ENCODE results near the gene PATL1. TPM values are rescaled to one million over a fixed set of nuclear protein-coding genes. Genes with fewer than 3 reads are reported as not detected.
A peak's percentile ranks its signal among the peaks of the same experiment; 100 is the strongest.

Gene PATL1
- total RNA-seq, 2 donors from 2014 or later, result 43.3 to 47.3 TPM

DNA sequence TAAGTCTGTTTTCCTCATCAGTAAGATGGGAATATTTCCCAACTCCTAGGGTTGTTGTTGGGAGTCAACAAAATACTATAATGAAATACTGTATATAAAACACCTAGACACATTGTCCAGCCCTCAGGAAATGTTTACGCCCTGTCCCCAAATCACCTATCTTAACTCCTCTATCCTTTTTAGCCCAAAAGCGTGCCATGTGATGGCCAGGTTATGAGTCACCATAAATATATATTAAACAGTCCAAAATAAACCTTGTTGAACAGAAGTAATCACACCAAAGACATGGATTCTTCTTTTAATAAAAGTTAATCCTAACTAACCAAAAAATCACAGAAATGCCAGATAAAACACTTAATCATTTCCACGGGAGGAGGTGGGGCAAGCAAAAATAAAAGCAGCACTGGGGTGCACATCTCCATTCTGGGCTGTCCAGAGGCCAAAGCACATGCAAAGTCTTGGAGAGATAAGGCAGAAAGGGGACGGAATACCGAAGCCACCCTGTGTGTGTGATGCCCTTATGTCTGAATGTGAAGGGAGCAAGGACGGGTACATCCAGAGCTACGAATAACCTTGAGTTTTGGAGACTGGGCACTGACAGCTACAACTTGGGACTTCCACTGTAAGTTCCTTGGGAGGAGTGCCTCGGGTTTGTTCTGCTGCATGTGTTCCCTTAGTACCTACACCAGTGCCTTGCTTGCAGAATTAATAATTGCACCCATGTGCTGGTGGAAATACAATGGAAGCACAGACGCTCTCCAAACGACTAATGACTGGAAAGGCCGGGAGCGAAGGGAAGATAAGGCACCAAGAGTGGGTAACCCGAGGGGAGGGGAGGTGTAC, 54.3 kb downstream of the PATL1 start:
- H3K27ac ChIP-seq, result peak overlapping the region; percentile 82
- TF ChIP-seq, protein P1, sequence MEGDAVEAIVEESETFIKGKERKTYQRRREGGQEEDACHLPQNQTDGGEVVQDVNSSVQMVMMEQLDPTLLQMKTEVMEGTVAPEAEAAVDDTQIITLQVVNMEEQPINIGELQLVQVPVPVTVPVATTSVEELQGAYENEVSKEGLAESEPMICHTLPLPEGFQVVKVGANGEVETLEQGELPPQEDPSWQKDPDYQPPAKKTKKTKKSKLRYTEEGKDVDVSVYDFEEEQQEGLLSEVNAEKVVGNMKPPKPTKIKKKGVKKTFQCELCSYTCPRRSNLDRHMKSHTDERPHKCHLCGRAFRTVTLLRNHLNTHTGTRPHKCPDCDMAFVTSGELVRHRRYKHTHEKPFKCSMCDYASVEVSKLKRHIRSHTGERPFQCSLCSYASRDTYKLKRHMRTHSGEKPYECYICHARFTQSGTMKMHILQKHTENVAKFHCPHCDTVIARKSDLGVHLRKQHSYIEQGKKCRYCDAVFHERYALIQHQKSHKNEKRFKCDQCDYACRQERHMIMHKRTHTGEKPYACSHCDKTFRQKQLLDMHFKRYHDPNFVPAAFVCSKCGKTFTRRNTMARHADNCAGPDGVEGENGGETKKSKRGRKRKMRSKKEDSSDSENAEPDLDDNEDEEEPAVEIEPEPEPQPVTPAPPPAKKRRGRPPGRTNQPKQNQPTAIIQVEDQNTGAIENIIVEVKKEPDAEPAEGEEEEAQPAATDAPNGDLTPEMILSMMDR (IDR thresholded peaks at IDR 0.05), result no peak
- no peak for DNase-seq
- peak overlapping the region; percentile 82 to 99 for H3K9ac ChIP-seq (ENCODE audit: low read depth in 2 of 2, low read length in 2 of 2)
- peak overlapping the region; percentile 81 for H3K4me3 ChIP-seq
- intact Hi-C loops (cut with DNase I), result loop anchor here (10.0 kb wide), 1 partner anchor 50 kb away; no protein-coding TSS in a partner anchor
- no peaks in the 10 kb centered on the region for H3K9me3 ChIP-seq
- no peaks in the 10 kb centered on the region for H3K27me3 ChIP-seq
- peaks cover 24% of the 10 kb centered on the region for H3K4me1 ChIP-seq
- H3K36me3 ChIP-seq, result no peaks in the 10 kb centered on the region

DNA sequence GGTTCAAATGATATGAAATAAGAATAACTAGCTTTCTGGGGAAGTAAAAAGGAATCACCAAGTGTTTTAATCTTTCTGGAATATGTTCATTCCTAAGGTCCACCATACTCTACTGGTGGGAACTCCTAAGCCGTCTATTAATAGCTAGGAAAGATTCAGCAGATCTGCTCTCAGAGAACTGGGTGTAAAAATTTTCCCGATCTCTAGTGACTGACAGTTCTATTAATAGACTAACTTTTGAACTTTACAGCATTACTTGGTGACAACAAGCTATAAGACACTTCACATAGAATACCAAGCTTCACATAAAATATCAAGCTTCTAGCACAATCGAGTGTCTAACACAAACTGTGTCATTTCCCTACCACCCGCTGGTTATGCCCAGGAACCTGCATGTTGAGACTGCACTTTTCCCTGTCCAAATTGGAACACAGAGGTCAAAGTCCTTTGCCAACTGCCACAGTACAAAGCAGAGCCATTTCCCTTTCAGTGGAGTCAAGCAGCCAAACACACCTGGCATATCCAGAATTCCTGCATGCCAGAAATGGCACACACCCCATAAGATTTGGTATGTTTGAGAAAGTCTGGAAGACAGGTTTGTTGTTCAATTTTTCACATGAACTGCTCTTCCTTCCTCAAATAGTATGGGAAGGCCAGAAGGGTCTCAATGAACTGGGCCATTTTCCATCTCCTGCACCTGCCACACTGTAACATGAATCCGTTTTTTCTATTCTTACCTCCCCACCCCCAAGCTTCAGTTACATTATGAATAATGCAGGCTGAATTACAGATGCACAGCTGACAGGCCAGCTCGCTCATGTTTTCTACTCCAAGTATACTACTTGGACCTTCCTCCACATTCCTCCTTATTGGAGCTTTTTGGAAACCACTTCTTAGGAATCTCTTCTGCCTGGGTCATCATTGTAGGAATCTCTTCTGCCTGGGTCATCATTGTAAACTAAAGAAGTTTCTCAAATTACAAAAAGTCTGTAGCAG, 57.0 kb downstream of the PATL1 start:
- H3K9me3 ChIP-seq, result no peaks in the 10 kb centered on the region
- peaks cover 18% of the 10 kb centered on the region for H3K36me3 ChIP-seq
- intact Hi-C loops (cut with DNase I), result loop anchor here (10.0 kb wide), 1 partner anchor 47 kb away; no protein-coding TSS in a partner anchor
- TF ChIP-seq, protein P1 (IDR thresholded peaks at IDR 0.05), result no peak
- peak overlapping the region in 1 of 2 donors; percentile 15 for H3K9ac ChIP-seq (ENCODE audit: low read depth in 2 of 2, low read length in 2 of 2)
- no peaks in the 10 kb centered on the region for H3K27me3 ChIP-seq
- no peak overlapping the region for H3K4me3 ChIP-seq
- H3K27ac ChIP-seq, result peak overlapping the region; percentile 75
- DNase-seq, result peak; percentile 85
- H3K4me1 ChIP-seq, result peaks cover 24% of the 10 kb centered on the region

DNA sequence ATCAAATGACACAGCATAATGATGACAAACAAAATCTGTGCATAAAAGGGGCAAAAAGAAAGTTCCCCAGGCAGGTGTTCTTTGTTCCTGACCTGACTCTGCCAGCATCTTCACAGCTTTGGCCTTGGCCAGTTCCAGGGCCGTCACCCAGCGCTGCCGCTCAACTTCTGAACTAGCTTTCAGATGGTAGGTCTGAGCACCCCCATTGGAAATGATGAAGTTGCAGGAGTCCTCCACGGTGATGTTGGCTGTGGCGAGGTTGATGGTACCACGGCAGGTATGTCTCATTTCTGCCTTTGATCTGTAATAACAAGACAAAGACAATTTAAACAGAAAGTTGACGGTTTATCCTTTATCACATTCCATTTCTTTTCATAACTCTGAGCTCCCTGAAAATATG, 58.5 kb downstream of the PATL1 start:
- peaks cover 24% of the 10 kb centered on the region for H3K4me1 ChIP-seq

DNA sequence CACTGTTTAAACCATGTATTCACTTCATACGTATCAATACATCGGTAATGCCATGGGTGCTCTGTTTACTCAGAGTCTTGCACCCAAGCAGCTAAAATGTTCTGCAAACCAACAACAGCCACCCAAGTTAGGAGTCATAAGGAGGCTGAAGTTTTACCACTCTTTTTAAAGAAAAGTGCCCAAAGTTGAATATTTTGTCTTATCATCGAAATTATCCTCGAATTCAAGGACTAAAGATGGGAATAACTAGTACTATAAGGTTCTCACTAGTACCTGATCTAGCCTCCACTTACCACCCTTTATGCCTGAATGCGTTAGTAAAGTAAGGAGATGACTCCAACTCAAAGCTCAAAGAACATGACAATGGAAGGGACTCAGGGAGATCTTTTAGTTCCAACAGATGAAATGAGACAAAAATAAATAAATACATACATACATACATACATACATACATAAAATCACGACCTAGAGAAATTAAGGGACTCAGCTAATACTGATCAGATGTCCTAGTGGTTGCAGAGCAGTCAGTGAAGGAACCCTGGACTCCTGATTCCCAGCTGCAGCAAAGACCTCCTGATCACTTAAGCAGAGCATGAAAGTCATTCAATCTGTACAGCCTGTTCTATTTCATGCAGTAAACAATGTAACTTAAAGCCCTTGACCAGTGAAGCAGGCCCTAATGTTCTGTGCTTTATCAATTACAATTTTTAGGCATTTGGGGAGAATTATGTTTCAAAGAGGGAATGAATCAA, 61.0 kb downstream of the PATL1 start:
- intact Hi-C loops (cut with DNase I), result loop anchor here (5.0 kb wide), 1 partner anchor 49 kb away; no protein-coding TSS in a partner anchor
- Histone ChIP-seq H3K36me3 (peaks cover 20% of the 10 kb centered on the region), H3K27me3 (no peaks in the 10 kb centered on the region), H3K9me3 (no peaks in the 10 kb centered on the region), H3K4me1 (peaks cover 7% of the 10 kb centered on the region), H3K9ac (ENCODE audit: low read depth in 2 of 2, low read length in 2 of 2) (no peak overlapping the region), H3K4me3 (no peak overlapping the region), H3K27ac (no peak overlapping the region)
- TF ChIP-seq, protein P1 (IDR thresholded peaks at IDR 0.05), result no peak
- no peak for DNase-seq

More for the DNA sequence above, 58.5 kb downstream of the PATL1 start:
- Histone ChIP-seq H3K4me3 (no peak overlapping the region), H3K36me3 (peaks cover 20% of the 10 kb centered on the region), H3K27ac (no peak overlapping the region), H3K9ac (ENCODE audit: low read depth in 2 of 2, low read length in 2 of 2) (no peak overlapping the region), H3K9me3 (no peaks in the 10 kb centered on the region), H3K27me3 (no peaks in the 10 kb centered on the region)
- TF ChIP-seq, protein P1 (IDR thresholded peaks at IDR 0.05), result no peak
- intact Hi-C loops (cut with DNase I), result loop anchor here (10.0 kb wide), 1 partner anchor 45 kb away; no protein-coding TSS in a partner anchor
- no peak for DNase-seq

All from colonic mucosa (tissue), 4 donors.